GM06990 (cell line): Measurements from ENCODE around the gene TMTC4.

Experiments
- DNase-seq: peaks from one replicate; pipeline ENCODE4 v3.0.0-alpha.2; 2011; ENCODE audit not compliant: insufficient read length; ENCODE audit errors: extremely low read depth
- H3K27me3 ChIP-seq: replicated peaks from 2 replicates; pipeline ENCODE4 v1.6.0; 2011; ENCODE audit warnings: low read length; ENCODE audit not compliant: control insufficient read depth, insufficient read depth
- H3K36me3 ChIP-seq: 2 replicates; pipeline ENCODE4 v1.5.1; 2011; ENCODE audit warnings: low read length; ENCODE audit not compliant: control insufficient read depth, insufficient read depth
- H3K4me3 ChIP-seq: replicated peaks from 2 replicates; pipeline ENCODE4 v1.5.1; 2011; ENCODE audit warnings: low read depth, mild to moderate bottlenecking, control low read depth, low read length
- TF ChIP-seq, protein P1 (sequence below): IDR thresholded peaks from 2 replicates; pipeline ENCODE4 v1.5.1; 2011; ENCODE audit warnings: low read length, control low read depth, mild to moderate bottlenecking, inconsistent platforms; ENCODE audit not compliant: insufficient read depth, poor library complexity, severe bottlenecking

The TMTC4 gene

DNA sequence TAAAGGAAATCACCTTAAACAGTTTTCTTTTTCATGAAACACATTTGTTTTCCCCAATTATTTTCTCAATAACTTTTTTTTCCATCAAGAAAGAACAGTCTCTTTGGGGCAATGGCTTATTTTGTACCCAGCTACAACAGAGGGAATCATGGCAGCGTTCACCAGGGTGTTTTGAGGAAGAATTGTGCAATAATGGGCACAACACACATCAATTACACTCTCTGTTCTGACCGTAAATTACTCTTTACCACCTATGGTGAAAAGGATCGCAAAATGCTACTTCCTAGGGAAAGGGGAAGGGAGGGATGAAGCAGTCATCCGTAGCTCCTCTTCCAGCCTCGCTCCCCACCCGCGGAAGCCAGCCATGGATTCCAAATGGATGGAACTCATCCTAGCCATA is 38.6 kb downstream of the TMTC4 start:
- no peak overlapping the region for H3K4me3 ChIP-seq
- H3K27me3 ChIP-seq = no peaks in the 10 kb centered on the region
- TF ChIP-seq, protein P1, sequence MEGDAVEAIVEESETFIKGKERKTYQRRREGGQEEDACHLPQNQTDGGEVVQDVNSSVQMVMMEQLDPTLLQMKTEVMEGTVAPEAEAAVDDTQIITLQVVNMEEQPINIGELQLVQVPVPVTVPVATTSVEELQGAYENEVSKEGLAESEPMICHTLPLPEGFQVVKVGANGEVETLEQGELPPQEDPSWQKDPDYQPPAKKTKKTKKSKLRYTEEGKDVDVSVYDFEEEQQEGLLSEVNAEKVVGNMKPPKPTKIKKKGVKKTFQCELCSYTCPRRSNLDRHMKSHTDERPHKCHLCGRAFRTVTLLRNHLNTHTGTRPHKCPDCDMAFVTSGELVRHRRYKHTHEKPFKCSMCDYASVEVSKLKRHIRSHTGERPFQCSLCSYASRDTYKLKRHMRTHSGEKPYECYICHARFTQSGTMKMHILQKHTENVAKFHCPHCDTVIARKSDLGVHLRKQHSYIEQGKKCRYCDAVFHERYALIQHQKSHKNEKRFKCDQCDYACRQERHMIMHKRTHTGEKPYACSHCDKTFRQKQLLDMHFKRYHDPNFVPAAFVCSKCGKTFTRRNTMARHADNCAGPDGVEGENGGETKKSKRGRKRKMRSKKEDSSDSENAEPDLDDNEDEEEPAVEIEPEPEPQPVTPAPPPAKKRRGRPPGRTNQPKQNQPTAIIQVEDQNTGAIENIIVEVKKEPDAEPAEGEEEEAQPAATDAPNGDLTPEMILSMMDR = no peak
- peaks cover 8% of the 10 kb centered on the region; the same call in 1 of the 2 replicates for H3K36me3 ChIP-seq
- DNase-seq = no peak

DNA sequence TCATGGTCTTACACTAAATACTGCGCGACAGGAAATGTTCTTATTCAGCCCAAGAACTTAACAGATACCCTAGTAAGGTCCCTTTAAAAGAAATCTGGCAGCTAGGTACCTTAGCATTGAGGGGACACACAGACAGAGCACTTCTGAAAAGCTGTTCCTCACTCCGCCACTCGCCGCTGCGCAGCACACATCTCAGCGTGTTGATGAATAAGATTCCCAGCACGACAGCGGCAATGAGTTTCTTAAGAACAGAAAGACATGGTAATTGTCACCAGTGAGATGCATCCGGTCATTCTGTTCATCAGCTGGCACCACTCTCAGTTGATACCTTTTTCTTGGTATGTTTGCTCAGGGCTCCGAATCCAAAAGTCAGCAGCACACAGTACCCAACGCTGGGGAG is 39.9 kb downstream of the TMTC4 start:
- TF ChIP-seq, protein P1 = no peak
- Histone ChIP-seq H3K4me3 (no peak overlapping the region), H3K36me3 (peaks cover 10% of the 10 kb centered on the region; the same call in 1 of the 2 replicates), H3K27me3 (no peaks in the 10 kb centered on the region)
- DNase-seq = no peak

GRCh38 chr13:100633461-100633860 is 41.1 kb downstream of the TMTC4 start:
- DNase-seq = no peak
- Histone ChIP-seq H3K36me3 (peaks cover 10% of the 10 kb centered on the region; the same call in 1 of the 2 replicates), H3K4me3 (no peak overlapping the region), H3K27me3 (no peaks in the 10 kb centered on the region)
- TF ChIP-seq, protein P1 = no peak

GRCh38 chr13:100630555-100630954 is 44.0 kb downstream of the TMTC4 start:
- Histone ChIP-seq H3K27me3 (no peaks in the 10 kb centered on the region), H3K36me3 (peaks cover 10% of the 10 kb centered on the region), H3K4me3 (no peak overlapping the region)
- TF ChIP-seq, protein P1 = no peak
- DNase-seq = no peak

GRCh38 chr13:100627120-100627519 is 47.5 kb downstream of the TMTC4 start:
- TF ChIP-seq, protein P1 = no peak
- no peaks in the 10 kb centered on the region for H3K27me3 ChIP-seq
- DNase-seq = no peak
- H3K36me3 ChIP-seq = peaks cover 10% of the 10 kb centered on the region
- H3K4me3 ChIP-seq = no peak overlapping the region

DNA sequence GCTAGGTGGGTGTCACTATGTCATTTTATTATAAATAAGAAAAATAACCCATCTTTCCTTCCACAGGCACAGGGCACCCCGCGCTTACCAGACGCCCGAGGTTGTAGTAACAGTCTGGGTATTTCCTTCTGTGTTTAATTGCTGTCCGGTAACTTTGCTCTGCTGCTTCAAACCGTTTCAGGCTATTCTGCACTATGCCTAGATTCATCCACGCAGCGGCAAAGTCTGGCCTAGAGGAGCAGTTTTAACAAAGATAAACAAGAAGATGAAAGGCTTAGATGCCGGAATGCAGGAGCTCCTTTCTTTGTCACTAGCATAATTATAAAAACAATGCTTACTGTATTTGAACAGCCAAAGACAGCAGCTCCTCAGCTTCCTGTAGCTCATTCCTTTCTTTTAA is 49.1 kb downstream of the TMTC4 start:
- TF ChIP-seq, protein P1 = no peak
- DNase-seq = no peak
- Histone ChIP-seq H3K27me3 (no peaks in the 10 kb centered on the region), H3K36me3 (peaks cover 10% of the 10 kb centered on the region), H3K4me3 (no peak overlapping the region)
